Trophoblast cell (in vitro differentiated cells and primary cell): ENCODE results near the gene CDH1.
A peak's percentile ranks its signal among the peaks of the same experiment; 100 is the strongest.

Experiments used
- DNase-seq, 2 donors: peaks; one replicate each; pipeline ENCODE4 v3.0.0-alpha.2; 2016
- H2AFZ ChIP-seq: 2 replicates; pipeline ENCODE4 v1.6.1; 2013; ENCODE audit warnings: low read length, moderate library complexity, mild to moderate bottlenecking; ENCODE audit not compliant: insufficient read depth, poor library complexity
- H2AK5ac ChIP-seq: 2 replicates; pipeline ENCODE4 v1.6.1; 2013; ENCODE audit warnings: mild to moderate bottlenecking, low read length
- H2BK120ac ChIP-seq: 2 replicates; pipeline ENCODE4 v1.6.1; 2013; ENCODE audit warnings: low read length, mild to moderate bottlenecking, moderate library complexity; ENCODE audit not compliant: insufficient read depth, poor library complexity
- H2BK12ac ChIP-seq: 2 replicates; pipeline ENCODE4 v1.6.1; 2013; ENCODE audit warnings: mild to moderate bottlenecking, low read length, moderate library complexity
- H2BK5ac ChIP-seq: 2 replicates; pipeline ENCODE4 v1.6.1; 2013; ENCODE audit warnings: low read length, low read depth, moderate library complexity, mild to moderate bottlenecking; ENCODE audit not compliant: poor library complexity
- H3K14ac ChIP-seq: 2 replicates; pipeline ENCODE4 v1.6.1; 2013; ENCODE audit warnings: mild to moderate bottlenecking, low read length
- H3K18ac ChIP-seq: 2 replicates; pipeline ENCODE4 v1.6.1; 2013; ENCODE audit warnings: mild to moderate bottlenecking, low read length
- H3K23ac ChIP-seq: 2 replicates; pipeline ENCODE4 v1.6.1; 2013; ENCODE audit warnings: low read length
- H3K27ac ChIP-seq: 2 replicates; pipeline ENCODE4 v1.5.1; 2013; ENCODE audit warnings: low read depth, mild to moderate bottlenecking, inconsistent platforms, low read length, moderate library complexity
- H3K27me3 ChIP-seq: 2 replicates; pipeline ENCODE4 v1.6.1; 2013; ENCODE audit warnings: inconsistent platforms, mild to moderate bottlenecking, low read length, moderate library complexity; ENCODE audit not compliant: insufficient read depth
- H3K36me3 ChIP-seq, 2 experiments: 1 replicate in 1 of 2; 2 replicates in 1 of 2; pipeline ENCODE4 v1.6.1; 2013; ENCODE audit warnings: low read length in 2 of 2, mild to moderate bottlenecking in 2 of 2, moderate library complexity in 1 of 2; ENCODE audit not compliant: insufficient read depth in 2 of 2, control insufficient read depth in 1 of 2
- H3K4ac ChIP-seq: 2 replicates; pipeline ENCODE4 v1.6.1; 2013; ENCODE audit warnings: low read depth, mild to moderate bottlenecking, low read length, moderate library complexity
- H3K4me1 ChIP-seq, 2 experiments: 1 replicate in 1 of 2; 2 replicates in 1 of 2; pipeline ENCODE4 v1.6.1; 2013; ENCODE audit warnings: low read length in 2 of 2, mild to moderate bottlenecking in 2 of 2, moderate library complexity in 1 of 2; ENCODE audit not compliant: insufficient read depth in 2 of 2, control insufficient read depth in 1 of 2
- H3K4me2 ChIP-seq: 2 replicates; pipeline ENCODE4 v1.6.1; 2013; ENCODE audit warnings: inconsistent platforms, mild to moderate bottlenecking, low read length, moderate library complexity
- H3K4me3 ChIP-seq: 2 replicates; pipeline ENCODE4 v1.5.1; 2013; ENCODE audit warnings: mild to moderate bottlenecking, low read depth, low read length, inconsistent platforms
- H3K79me1 ChIP-seq: one replicate; pipeline ENCODE4 v1.6.1; 2013; ENCODE audit warnings: low read length
- H3K79me2 ChIP-seq: 2 replicates; pipeline ENCODE4 v1.6.1; 2013; ENCODE audit warnings: low read length, mild to moderate bottlenecking; ENCODE audit not compliant: control insufficient read depth, insufficient read depth, poor library complexity
- H3K9ac ChIP-seq: 2 replicates; pipeline ENCODE4 v1.6.1; 2013; ENCODE audit warnings: mild to moderate bottlenecking, low read length
- H3K9me3 ChIP-seq: 2 replicates; pipeline ENCODE4 v1.6.1; 2013; ENCODE audit warnings: low read depth, mild to moderate bottlenecking, control low read depth, inconsistent platforms, low read length; ENCODE audit not compliant: insufficient read depth
- H4K12ac ChIP-seq: 2 replicates; pipeline ENCODE4 v1.6.1; 2013; ENCODE audit warnings: low read depth, mild to moderate bottlenecking, low read length, moderate library complexity
- H4K8ac ChIP-seq: 2 replicates; pipeline ENCODE4 v1.6.1; 2013; ENCODE audit warnings: low read depth, mild to moderate bottlenecking, low read length, moderate library complexity
- H4K91ac ChIP-seq: one replicate; pipeline ENCODE4 v1.6.1; 2013; ENCODE audit warnings: low read depth, mild to moderate bottlenecking, low read length, moderate library complexity
- WGBS: extraction: QIAGEN DNeasy Blood & Tissue Kit; methylation state at CpG from one replicate; pipeline ENCODE4 v1.1.7; 2013; ENCODE audit warnings: missing lambda C conversion rate; ENCODE audit not compliant: insufficient read length, insufficient coverage; ENCODE audit errors: extremely low coverage; 5-methylcytosine and 5-hydroxymethylcytosine counted together

CDH1 gene

GRCh38 chr16:68772871-68773270, 35.8 kb downstream of the CDH1 start:
- H2AFZ ChIP-seq = no peak overlapping the region
- peaks cover 12 to 16% of the 10 kb centered on the region in 2 experiments for H3K36me3 ChIP-seq
- no peak overlapping the region for H3K4ac ChIP-seq
- no peak overlapping the region for H4K12ac ChIP-seq
- H3K4me2 ChIP-seq = no peak overlapping the region
- no peak overlapping the region for H3K14ac ChIP-seq
- peaks cover 2% of the 10 kb centered on the region for H3K79me2 ChIP-seq
- DNase-seq = no peak
- no peak overlapping the region for H3K27ac ChIP-seq
- no peaks in the 10 kb centered on the region for H3K9me3 ChIP-seq
- no peak overlapping the region for H3K23ac ChIP-seq
- H3K9ac ChIP-seq = no peak overlapping the region
- H4K91ac ChIP-seq = no peak overlapping the region
- H3K79me1 ChIP-seq = no peaks in the 10 kb centered on the region
- H3K27me3 ChIP-seq = no peaks in the 10 kb centered on the region
- H3K4me3 ChIP-seq = no peak overlapping the region
- no peak overlapping the region for H3K18ac ChIP-seq
- no peak overlapping the region for H2AK5ac ChIP-seq
- no peak overlapping the region for H2BK120ac ChIP-seq
- no peak overlapping the region for H2BK12ac ChIP-seq
- no CpG with 5 or more reads among the region's 2 CpGs for WGBS
- H3K4me1 ChIP-seq = peaks cover 2 to 6% of the 10 kb centered on the region in 2 experiments
- no peak overlapping the region for H2BK5ac ChIP-seq
- H4K8ac ChIP-seq = no peak overlapping the region

GRCh38 chr16:68774982-68775634, 38.0 kb downstream of the CDH1 start:
- Histone ChIP-seq H3K18ac (no peak overlapping the region), H3K4me2 (no peak overlapping the region), H2AK5ac (no peak overlapping the region), H3K9ac (no peak overlapping the region), H3K14ac (no peak overlapping the region), H3K4me1 (peaks cover 13 to 16% of the 10 kb centered on the region in 2 experiments), H2BK12ac (no peak overlapping the region), H4K8ac (no peak overlapping the region), H3K27ac (no peak overlapping the region), H3K36me3 (peaks cover 10 to 22% of the 10 kb centered on the region in 2 experiments), H4K91ac (no peak overlapping the region), H2BK120ac (no peak overlapping the region), H3K9me3 (no peaks in the 10 kb centered on the region), H2AFZ (no peak overlapping the region), H3K4ac (no peak overlapping the region), H3K23ac (no peak overlapping the region), H3K27me3 (no peaks in the 10 kb centered on the region), H3K79me2 (no peaks in the 10 kb centered on the region), H3K79me1 (peaks cover 7% of the 10 kb centered on the region), H3K4me3 (no peak overlapping the region), H2BK5ac (no peak overlapping the region), H4K12ac (no peak overlapping the region)
- no CpG with 5 or more reads among the region's 7 CpGs for WGBS
- DNase-seq = peak; percentile 18 to 21

- H4K12ac ChIP-seq = no peak overlapping the region
- no peak overlapping the region for H4K91ac ChIP-seq
- no peak overlapping the region for H3K14ac ChIP-seq
- no peak overlapping the region for H2BK12ac ChIP-seq
- no peaks in the 10 kb centered on the region for H3K27me3 ChIP-seq
- no CpG with 5 or more reads among the region's 6 CpGs for WGBS
- peak in 1 of 2 donors; percentile 26 for DNase-seq
- H3K4ac ChIP-seq = no peak overlapping the region
- no peak overlapping the region for H3K27ac ChIP-seq
- peaks cover 8% of the 10 kb centered on the region for H3K79me2 ChIP-seq
- no peak overlapping the region for H2AFZ ChIP-seq
- no peak overlapping the region for H3K4me2 ChIP-seq
- no peak overlapping the region for H3K9ac ChIP-seq
- H3K4me3 ChIP-seq = no peak overlapping the region
- no peak overlapping the region for H2AK5ac ChIP-seq
- H3K9me3 ChIP-seq = no peaks in the 10 kb centered on the region
- H3K36me3 ChIP-seq = peaks cover 12 to 15% of the 10 kb centered on the region in 2 experiments
- no peak overlapping the region for H3K23ac ChIP-seq
- peaks cover 10% of the 10 kb centered on the region for H3K79me1 ChIP-seq
- no peak overlapping the region for H3K18ac ChIP-seq
- H2BK120ac ChIP-seq = no peak overlapping the region
- H2BK5ac ChIP-seq = no peak overlapping the region
- H3K4me1 ChIP-seq = peaks cover 14 to 19% of the 10 kb centered on the region in 2 experiments
- H4K8ac ChIP-seq = no peak overlapping the region
These were observed 39.9 kb downstream of the CDH1 start for GRCh38 chr16:68776821-68777485.

GRCh38 chr16:68778551-68779231, 41.6 kb downstream of the CDH1 start:
- H3K18ac ChIP-seq = peak overlapping the region; percentile 1
- peaks cover 10 to 14% of the 10 kb centered on the region in 2 experiments for H3K36me3 ChIP-seq
- no peaks in the 10 kb centered on the region for H3K27me3 ChIP-seq
- H3K79me2 ChIP-seq = peaks cover 8% of the 10 kb centered on the region
- WGBS = no CpG with 5 or more reads among the region's 6 CpGs
- no peak overlapping the region for H4K91ac ChIP-seq
- H3K4ac ChIP-seq = no peak overlapping the region
- H2BK12ac ChIP-seq = no peak overlapping the region
- no peak overlapping the region for H3K9ac ChIP-seq
- H3K23ac ChIP-seq = no peak overlapping the region
- no peak overlapping the region for H4K8ac ChIP-seq
- H3K9me3 ChIP-seq = no peaks in the 10 kb centered on the region
- no peak overlapping the region for H3K4me3 ChIP-seq
- H3K27ac ChIP-seq = peak overlapping the region; percentile 73
- peaks cover 10% of the 10 kb centered on the region for H3K79me1 ChIP-seq
- H3K14ac ChIP-seq = no peak overlapping the region
- no peak overlapping the region for H2AFZ ChIP-seq
- DNase-seq = peak; percentile 92
- H3K4me2 ChIP-seq = peak overlapping the region; percentile 29
- H2AK5ac ChIP-seq = no peak overlapping the region
- H2BK120ac ChIP-seq = no peak overlapping the region
- peak overlapping the region; percentile 65 for H2BK5ac ChIP-seq
- no peak overlapping the region for H4K12ac ChIP-seq
- H3K4me1 ChIP-seq = peaks cover 18 to 21% of the 10 kb centered on the region in 2 experiments
